HG02852 (cell line): Measurements from ENCODE around the gene TBC1D8.
"Not testable (repeated sequence)": the region's sequence is repeated elsewhere in the genome, so short reads cannot be mapped to it uniquely, and the experiment has no call there.

Source experiments
- ATAC-seq: cut with Tn5 transposase; IDR thresholded peaks from one replicate; pipeline ENCODE4 v1.9.1; 2021; ENCODE audit warnings: mild to moderate bottlenecking, moderate library complexity; ENCODE audit not compliant: unreplicated experiment

TBC1D8 gene

DNA sequence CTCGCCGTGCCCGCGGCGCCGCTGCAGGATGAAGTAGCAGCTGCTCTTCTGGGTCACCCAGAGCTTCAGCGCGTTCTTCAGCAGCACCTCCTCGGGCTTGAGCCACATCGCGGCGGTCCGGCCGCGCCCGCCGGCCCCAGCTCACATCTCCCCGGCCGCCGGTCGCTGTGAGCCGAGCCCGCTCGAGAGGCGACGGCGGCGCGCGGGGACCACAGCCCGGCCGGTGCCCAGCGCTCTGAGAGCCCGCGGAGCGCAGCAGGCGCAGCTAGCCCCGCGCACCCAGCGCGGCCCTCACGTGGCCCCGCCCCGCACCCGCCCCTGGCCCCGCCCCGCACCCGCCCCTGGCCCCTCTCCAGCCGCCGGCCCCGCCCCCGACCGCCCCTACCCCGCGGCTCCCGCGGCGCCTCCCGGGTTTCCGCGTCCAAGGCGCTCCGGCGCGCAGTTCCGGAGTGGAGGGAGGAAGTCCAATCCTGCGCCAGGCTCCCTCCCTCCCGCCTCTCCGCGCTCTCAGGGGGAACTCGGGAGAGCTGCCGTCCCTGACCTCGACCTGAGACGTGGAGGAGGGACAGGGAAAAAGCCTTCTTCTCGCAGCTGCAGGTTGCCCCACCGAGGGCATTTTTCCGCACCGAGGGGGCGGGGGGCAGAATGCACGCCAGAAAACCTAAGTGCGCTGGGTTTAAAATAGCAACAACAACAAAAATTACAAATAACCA is at the start of gene TBC1D8:
TSS of gene TBC1D8 (minus strand) at position 237 of the 713 bp plus-strand sequence. CDS start at position 108, 129 bp downstream.
- ATAC-seq: peak; percentile 71

DNA sequence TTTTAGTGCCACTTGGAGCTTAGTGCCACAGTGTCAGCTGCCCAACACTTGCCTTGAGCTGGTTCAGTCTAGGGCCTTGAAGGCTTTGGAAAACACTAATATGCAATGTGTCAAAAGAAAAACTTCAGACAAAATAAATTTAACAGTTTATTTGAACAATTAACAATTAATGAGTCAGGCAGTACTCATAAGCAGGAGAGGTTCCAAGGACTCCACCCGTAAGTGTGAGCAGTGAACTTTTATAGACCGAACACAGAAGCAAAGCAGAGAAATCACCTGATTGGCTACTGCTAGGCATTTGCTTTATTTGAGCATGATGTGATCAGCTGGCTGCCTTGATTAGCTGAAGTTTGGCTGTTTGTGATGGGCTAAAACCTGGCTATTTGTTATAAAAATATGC is 49.5 kb upstream of the TBC1D8 start:
- no peak for ATAC-seq

DNA sequence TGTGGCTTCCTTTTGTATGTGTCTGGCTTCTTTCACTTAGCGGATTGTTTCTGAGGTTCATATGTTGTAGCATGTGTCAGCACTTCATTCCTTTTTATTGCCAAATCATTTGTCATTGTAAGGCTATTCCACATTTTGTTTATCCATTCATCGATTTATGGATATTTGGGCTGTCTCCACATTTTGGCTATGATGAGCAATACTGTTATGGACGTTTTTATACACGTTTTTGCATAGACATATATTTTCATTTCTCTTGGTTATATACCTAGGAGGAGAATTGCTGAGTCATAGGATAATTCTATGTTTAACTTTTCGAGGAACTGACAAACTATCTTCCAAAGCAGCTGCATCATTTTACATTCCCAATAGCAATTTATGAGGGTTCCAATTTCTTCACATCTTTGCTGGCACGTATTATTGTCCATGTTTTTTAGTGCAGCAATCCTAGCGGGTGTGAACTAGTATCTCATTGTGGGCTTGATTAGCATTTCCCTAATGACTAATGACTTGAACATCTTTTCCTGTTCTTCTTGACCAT is 48.1 kb upstream of the TBC1D8 start:
- no peak for ATAC-seq

DNA sequence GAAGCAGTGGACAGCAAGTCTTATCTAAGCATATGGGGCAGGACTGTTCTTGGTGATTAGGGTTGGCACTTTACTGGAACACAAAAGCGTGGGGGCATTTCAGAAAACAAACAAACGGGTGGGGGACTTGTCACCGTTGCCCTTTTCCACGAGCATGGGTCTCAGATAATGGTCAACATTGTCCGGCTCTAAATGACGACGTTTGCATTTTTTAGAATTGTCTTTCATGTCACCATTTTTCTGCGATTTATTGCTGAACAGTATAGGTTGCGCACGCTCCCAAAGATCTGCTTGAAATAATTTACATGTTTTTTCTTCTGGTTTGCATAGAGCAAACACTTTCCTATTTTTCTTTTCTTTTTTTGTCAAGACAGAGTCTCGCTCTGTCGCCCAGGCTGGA is 46.6 kb upstream of the TBC1D8 start:
- no peak for ATAC-seq

DNA sequence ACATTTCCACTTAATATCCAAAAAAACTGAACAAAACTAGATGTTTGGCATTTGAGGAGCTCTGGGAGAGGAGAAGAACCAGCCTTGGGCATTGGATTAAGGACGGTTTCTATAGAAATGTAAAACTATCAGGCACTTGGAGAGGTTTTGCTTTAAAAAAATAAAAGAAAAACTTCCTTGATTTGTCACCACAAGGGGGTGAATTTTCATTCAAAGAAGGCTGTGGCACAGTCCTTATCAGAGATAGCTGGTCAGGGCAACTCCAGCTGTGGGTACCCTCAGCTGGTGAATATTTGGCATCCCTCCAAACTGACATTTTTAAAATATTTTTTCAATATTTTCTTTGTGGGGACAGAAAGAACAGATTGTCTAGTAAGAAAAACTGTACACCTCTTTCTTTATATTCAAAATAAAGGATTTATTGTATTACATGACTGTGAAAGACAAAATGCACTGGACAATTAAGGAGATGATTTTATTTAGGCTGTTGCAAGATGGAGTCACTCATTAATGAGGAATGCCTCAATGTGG is 46.1 kb upstream of the TBC1D8 start:
- ATAC-seq: no peak

DNA sequence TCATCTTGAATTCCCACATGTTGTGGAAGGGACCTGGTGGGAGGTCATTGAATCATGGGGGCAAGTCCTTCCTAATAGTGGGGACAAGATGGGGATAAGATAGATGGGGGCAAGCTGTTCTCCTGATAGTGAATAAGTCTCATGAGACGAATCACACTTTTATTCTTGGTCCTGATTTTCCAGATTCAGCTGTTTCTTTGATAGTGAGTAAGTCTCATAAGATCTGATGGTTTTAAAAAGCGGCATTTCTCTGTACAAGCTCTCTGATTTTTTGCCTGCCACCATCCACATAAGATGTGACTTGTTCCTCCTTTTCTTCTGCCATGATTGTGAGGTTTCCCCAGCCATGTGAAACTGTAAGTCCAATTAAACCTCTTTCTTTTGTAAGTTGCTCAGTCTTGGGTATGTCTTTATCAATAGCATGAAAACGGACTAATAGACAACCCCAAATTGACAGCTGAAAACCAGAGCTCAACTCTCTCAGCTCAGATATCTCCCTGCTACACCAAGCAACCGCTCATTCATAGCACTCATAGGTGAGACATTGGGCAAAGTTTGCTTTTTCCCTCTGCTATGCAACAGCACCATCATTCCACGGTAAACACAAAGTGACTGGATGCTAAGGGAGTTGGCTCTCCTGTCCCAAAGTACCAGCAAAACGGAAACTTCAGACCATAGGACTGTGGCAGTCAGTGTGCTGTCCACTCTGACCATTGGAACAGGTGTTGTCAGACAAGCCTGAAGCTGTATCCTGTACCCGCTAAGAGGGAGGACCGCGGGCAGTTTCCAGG is 44.9 kb upstream of the TBC1D8 start:
- no peak for ATAC-seq

DNA sequence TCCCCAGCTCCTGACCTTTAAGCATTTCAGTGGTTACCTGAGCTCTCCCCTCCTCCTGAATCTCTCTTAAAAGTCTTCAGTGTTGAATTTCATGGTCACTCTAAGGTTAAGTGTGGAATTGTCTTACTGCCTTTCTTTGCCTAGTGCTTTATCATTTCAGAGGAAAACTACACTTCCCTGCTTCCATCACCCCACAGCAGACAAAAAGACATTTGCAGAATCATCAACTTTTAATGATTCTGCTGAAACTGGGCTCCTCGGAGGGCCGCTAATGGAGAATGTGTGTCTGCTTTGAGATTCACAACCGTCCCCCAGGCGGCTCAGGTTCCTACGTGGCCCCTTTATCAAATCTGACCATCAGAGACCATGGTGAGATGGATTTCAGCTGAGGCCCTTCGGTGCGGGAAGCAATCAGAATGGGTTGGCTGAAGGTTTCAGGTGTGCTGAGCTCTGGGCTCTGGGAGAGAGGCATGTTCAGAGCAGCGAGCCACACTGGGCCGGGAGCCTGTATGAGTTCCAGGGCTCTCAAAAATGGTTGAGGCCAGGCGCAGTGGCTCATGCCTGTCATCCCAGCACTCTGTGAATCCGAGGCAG is 41.9 kb upstream of the TBC1D8 start:
- no peak for ATAC-seq

DNA sequence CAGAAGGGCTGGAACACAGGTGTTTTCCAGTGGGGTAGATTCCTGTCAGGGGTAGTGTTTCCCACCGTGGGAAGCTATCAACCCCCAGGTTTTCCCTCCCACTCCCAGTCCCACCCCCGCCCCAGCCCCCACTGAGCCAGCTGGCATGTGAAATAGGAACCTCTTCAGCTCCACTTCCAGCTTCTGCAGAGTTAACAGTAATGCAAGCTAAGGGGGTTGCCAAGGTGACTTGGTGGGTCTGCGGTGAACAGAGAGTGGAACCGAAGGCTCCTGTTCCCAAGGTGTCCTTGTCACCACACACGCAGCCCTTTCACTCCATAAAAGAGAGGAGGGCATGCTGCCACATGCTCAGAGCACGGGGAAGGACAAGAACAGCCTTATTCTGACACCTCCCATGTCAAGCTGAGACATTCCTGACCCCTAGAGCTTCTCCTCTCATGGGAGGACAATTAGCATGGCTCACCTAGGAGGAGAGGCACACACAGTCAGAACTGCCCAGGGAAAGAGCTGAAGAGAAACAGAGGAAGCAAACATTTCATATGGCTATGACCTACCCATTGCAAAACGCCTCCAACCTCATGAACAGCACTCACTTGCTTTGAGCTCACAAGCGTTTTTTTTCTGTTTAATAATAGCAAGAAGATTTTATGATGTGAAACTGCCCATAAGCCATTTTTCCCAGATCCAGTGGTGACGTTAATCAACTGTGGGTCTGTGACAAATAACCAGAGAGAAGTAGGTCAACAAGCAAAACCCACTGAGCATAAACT is 39.8 kb upstream of the TBC1D8 start:
- no peak for ATAC-seq

DNA sequence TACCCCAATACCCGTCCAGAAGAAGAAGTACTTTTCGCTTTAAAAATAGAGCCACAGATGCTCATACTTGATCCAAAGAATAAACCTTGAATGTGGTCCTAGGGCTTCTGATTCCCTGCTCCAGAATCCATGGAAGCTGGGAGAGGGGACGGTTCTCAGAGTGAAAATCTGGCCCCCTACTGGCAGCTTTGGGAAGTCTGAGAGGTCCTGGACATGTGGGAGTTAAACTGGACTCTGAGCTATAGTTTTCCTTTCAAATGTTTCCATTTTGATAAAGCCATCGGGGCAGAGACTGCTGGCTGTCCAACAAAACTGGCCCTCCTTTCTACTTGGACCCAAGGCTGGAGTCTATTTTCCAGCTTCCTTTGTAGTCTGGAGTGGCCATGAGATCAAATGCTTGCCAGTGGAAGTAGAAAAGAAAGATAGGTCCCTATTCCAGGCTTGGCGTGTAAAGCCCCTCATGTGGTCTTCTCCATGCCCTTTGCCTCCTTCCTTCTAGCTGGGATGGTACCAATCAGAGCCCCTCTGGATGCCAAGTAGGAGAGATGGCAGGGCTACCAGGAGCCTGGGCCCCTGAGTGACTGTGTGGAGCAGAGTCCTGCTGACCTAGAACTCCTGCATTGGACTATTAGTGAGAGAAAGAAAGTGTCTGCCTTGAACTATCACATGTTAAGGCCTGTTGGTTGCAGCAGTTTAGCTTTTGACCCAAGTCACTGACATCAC is 37.7 kb upstream of the TBC1D8 start:
- no peak for ATAC-seq

DNA sequence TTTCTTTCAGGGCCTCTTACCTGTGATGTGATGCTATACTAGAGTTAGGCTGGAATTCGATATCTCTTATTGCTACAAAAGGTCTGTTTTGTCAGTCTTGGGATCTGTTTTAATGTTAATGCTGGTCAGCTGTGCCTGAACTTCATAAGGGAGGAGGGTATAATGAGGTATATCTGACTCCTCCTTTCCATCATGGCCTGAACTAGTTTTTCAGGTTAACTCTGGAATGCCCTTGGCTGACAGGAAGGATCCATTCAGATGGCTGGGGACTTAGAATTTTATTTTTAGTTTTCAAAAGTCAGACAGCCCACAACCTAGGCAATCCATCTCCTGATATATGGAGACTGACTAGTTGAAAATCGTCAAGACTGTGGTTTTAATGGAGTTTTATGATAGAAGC is 35.9 kb upstream of the TBC1D8 start:
- ATAC-seq: no peak

DNA sequence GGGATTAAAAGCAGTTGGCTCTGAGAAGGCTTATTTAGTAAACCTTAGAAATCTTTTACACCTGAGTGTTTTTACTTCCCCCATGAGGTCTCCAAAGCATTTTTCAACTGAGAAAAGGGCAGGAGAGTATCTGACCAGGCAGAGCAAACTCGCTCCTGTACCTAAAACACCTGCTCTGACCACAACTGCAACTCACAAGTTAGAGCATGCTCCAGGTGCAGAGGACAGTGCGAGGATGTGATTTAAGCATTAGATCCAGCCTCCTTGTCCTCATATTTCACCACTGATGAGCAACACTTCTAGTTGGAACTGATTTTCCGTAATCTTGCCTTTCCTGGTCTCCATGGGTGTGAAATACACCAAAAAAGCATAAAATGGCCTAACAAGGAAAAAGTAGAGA is 34.5 kb upstream of the TBC1D8 start:
- no peak for ATAC-seq

DNA sequence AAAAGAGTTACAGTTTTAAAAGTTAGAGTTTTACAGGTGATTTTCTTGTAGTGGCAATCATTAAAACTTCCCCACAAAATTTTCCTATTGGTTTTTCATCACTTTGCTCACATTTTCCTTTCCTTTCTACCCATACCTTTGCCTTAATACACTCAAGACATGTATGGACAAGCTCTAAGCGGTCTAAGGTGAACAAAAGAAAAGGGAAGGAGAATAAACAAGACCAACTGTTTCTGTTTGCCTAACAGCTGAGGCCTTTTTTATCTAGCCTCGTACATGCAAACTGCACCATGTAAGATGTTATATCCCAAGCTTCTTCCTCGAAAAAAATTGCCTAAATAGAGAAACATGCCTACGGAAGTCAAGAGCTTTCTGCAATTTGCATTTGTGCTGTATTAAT is 33.9 kb upstream of the TBC1D8 start:
- ATAC-seq: no peak

DNA sequence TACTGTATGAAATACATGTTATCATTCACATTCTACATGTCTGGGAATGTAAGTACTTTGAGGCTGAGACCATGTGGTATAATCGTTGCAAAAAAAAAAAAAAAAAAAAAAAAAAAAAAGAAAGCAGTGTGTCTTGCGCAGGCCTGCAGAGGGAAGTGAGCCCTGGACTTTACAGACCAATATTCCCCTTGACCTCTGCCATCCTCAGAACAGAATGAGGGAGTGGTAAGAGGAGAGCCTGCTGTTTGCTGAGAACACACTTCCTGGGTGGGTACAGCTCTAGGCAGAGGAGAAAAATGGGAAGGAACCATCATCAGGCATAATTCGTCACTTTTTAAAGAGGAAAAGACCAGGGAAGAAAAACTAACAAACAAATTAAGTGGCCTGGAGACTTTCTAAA is 28.8 kb upstream of the TBC1D8 start:
- no peak for ATAC-seq

DNA sequence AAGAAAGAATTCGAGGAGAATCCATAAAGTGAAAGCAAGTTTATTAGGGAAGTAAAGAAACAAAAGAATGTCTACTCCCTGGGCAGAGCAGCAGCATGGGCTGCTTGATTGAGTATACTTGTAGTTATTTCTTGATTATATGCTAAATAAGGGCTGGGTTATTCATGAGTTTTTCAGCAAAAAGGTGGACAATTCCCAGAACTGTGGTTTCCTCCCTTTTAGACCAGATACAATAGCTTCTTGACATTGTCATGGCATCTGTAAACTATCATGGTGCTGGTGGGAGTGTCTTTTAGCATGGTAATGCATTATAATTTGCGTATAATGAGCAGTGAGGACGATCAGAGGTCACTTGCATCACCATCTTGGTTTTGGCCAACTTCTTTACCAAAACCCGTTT is 25.6 kb upstream of the TBC1D8 start:
- no peak for ATAC-seq

DNA sequence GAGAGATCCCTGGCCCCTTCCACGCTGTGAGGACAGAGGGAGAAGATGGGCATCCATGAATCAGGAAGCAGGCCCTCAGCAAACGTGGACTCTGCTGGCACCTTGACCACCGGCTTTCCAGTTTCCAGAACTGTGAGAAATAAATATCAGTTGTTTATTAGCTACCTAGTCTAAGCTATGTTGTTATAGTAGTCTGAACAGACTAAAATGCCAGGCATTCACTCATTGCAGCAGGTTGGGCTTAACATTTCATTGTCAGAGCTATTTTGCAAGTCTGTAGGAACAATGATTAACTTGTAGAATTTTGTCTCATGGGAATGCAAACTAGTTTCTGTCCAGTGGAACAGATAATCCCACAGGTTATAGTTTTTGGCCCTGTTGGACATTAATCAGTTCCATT is 24.8 kb upstream of the TBC1D8 start:
- ATAC-seq: no peak

DNA sequence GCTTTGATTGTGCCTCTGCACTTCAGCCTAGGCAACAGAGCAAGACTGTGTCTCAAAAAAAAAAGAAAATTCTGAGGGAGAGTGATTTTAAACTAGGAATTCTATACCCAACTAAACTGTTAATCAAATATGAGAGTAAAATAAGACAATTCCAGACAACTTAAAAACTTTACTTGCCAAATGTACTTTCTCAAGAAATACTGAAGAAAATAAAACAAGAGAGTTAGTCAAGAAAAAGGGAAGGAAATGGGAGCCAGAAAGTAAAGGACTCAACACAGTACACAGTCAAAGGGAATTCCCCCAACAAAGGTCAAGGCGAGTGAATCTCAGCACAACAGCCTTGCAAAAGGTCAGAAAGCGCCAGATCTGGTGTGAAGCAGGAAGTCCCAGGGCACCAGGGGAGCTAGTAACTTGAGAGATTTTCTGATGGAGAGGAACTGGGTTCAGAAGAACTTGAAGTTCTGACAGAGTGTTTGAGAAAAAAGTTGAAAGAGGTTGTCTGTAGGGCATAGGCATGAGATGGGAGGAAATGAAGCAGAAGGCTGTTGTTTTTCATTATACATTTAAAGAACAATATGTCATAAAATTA is 22.6 kb upstream of the TBC1D8 start:
- no peak for ATAC-seq

DNA sequence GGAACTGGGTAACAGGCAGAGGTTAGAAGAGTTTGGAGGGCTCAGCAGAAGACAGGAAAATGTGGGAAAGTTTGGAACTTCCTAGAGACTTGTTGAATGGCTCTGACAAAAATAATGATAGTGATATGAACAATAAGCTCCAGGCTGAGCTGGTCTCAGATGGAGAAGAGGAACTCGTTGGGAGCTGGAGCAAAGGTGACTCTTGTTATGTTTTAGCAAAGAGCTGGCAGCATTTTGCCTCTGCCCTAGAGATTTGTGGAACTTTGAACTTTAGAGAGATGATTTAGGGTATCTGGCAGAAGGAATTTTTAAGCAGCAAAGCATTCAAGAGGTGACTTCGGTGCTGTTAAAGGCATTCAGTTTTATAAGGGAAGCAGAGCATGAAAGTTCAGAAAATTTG is 18.6 kb upstream of the TBC1D8 start:
- ATAC-seq: not testable (repeated sequence)

DNA sequence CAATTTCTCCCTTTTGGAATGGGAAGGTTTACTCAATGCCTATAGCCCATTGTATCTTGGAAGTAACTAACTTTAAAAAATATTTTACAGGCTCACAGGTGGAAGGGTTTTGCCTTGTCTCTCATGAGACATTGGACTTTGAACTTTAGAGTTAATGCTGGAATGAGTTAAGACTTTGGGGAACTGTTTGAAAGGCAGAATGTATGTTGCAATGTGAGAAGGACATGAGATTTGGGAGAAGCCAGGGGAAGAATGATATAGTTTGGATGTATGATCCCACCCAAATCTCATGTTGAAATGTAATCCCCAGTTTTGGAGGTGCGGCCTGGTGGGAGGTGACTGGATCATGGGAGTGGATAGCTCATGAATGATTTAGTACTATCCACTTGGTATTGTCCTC is 17.5 kb upstream of the TBC1D8 start:
- no peak for ATAC-seq

DNA sequence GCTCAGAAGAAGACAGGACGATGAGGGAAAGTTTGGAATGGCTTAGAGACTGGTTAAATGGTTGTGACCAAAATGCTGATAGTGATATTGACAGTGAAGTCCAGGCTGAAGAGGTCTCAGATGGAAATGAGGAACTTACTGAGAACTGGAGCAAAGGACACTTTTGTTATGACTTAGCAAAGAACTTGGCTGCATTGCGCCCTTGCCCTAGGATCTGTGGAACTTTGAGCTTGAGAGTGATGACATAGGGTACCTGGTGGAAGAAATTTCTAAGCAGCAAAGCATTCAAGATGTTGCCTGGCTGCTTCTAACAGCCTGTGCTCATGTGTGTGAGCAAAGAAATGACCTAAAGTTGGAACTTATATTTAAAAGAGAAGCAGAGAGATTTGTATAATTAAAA is 16.4 kb upstream of the TBC1D8 start:
- ATAC-seq: not testable (repeated sequence)

DNA sequence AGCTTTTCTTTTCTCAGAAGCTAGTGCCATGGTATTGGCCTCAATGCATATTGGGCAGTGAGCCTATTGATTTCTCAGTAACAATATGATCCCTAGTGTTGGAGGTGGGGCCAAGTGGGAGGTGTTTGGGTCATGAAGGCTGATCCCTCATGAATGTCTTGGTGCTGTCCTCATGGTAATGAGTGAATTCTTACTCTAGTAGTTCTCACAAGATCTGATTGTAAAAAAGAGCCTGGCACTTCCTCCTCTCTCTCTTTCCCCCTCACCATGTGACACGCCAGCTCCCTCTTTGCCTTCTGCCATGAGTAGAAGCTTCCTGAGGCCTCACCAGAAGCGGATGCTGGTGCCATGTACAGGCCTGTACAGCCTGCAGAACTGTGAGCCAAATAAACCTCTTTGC is 12.8 kb upstream of the TBC1D8 start:
- no peak for ATAC-seq
